Measurements from ENCODE around the gene FCRL5.
"Not testable (repeated sequence)": the region's sequence is repeated elsewhere in the genome, so short reads cannot be mapped to it uniquely, and the experiment has no call there.

FCRL5 gene

DNA sequence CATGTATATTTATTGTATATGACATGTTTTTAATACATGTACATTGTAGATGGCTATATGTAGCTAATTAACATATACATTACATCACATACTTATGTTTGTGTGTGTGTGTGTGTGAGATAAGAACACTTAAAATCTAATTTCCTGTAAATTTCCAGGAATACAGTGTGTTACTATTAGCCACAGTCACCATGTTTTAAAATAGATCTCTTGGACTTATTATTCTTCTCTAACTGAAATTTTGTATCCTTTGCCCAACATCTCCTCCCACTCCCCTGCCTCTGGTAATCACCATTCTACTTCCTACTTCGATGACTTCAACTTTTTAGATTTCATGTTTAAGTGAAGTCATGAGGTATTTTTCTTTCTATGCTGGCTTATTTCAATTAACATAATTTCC is 64.8 kb downstream of the FCRL5 start:
- DNase-seq (ENCODE audit: low read depth in 2 of 2) = no peak

DNA sequence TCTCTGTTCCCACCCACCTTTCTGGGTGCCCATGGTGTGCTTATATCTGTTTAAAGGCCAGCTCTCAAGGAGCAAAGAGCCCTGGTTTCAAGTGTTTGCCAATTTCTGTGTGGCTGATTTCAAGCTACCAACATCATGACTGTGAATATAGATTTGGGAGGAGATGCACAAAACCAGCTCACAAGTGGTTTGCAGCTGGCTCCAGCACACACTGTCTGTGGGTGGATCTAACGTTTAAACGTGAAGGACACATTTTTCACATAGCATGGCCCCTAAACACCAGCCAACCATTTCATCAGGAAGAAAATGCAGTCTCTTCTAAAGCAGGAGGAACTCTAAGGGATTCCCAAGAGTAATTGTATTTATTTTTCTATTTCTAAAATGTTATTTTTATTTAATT is 65.2 kb downstream of the FCRL5 start:
- DNase-seq (ENCODE audit: low read depth in 2 of 2) = no peak

DNA sequence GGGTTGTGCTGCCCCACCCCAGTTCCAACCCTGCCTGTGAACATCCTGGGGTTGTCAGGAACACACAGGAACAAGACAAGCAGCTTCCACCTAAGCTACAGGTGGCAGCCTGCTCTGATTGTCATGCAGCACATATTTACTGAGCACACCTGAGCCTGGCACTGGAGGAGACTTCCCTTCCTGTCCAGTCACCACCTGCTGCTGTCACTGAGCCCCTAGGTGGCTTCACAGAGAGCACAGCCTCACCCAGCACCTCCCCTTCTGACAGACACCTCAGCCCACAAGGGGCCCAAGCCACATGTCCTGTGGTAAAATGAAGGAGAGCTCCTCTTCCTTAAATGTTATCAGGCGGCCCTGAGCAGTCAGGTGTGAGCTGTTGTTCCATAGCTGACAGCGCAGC is 65.9 kb downstream of the FCRL5 start:
- not testable (repeated sequence) for DNase-seq (ENCODE audit: low read depth in 2 of 2)

DNA sequence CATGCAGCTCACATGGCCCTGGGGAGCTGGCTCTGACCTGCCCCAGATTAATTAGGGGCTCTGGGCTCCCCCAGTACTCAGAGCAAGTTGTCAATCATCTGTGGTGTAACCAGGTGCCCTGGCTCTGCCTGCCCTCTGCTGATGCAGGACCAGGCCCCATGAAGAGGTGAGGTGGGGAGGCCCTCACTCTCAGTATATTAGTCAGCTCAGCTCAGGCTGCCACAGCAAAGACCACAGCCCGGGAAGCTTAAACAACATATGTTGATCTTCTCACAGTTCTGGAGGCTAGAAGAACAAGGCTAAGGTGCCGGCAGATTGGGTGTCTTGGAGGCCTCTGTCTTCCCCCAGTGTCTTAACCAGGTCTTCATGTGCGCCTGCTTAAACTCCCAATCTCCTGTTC is 66.5 kb downstream of the FCRL5 start:
- no peak for DNase-seq (ENCODE audit: low read depth in 2 of 2)

DNA sequence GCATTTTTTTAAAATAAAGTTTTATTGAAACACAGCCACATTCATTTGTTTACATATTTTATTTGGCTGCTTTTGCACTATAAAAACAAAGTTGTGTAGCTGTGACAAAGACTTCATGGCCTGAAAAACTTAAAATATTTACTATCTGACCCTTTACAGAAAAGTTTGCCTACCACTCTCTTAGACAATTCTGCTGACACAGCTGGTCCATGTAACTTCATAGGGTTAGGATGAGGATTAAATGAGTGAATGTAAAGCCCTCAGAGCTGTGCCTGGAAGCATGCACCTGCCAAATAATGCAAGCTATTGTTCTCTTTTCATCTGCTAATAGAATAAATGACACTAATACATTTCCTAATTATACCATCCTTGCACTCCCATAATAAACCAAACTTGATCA is 67.7 kb downstream of the FCRL5 start:
- DNase-seq (ENCODE audit: low read depth in 2 of 2) = no peak

DNA sequence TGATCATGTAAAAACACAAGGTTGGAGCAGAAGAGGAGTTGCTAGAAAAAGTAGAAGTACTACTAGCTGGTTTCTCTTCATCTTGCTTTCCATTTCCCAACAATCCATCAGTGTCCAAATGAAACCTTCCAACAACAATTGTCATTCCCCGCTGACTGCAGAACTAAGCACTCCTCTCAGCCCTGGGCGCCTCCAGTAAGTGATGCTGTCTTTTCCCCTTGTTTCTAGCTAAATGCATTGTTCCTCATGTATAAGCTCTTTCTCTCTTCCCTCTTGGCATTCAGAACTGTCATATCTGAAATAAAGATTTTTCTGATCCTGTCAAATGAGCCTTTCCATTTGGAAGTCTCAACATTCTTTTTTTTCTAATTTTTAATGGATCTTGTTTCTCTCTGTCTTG is 68.7 kb downstream of the FCRL5 start:
- no peak for DNase-seq (ENCODE audit: low read depth in 2 of 2)

DNA sequence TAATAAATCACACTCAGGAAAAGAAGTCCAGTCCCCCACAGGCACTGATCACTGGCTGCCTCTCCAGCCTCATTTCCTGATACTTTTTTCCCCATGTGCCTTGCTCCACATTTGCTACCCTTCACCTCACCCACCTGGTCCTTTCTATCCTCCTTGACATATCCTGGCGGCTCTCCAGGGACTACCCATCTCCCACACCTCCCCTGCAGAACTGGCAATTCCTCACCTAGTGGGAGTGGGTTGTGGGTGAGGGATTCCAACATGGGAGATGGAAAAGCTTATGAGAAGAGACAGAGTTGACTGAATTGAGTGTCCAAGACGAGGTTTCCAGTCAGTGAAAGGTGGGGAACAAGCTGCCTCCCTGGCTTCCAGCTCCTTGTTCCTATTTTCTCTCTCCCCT is 69.6 kb downstream of the FCRL5 start:
- DNase-seq (ENCODE audit: low read depth in 2 of 2) = no peak

DNA sequence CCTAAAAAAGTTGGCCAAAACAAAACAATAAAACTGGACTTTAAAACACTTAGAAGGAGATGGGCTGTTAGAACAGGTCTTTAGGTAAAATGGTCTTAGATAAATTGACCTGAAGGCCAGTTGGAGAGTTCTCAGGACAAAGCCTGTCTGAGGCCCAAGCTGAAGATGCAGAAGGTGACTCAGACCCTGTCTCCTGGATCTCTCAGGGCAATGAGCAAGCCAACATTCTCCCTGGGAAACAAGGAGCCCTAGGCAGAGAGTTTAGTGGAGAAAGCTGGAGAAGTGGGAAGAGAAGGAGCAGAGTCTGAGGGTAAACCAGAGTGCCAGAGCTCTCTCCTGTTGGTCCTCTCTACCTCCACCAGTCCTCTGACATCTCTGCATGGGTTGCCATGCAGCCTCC is 70.1 kb downstream of the FCRL5 start:
- no peak for DNase-seq (ENCODE audit: low read depth in 2 of 2)

DNA sequence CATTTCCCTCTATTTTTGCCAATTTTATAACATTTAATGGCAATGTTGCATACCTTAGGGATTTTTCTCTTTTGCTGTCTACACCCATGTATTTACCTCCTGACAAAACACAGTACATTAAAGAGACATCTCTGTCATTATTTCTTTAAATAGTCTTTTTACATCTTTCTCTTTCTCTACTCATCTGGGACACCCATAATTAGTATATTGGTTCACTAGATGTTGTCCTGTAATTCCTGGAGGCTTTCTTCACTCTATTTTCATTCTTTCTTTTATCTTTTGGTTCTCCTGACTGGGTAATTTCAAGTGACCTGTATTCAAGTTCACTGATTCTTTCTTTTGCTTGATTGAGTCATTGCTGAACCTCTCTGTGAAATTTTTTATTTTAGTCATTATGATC is 74.3 kb downstream of the FCRL5 start:
- DNase-seq (ENCODE audit: low read depth in 2 of 2) = no peak

DNA sequence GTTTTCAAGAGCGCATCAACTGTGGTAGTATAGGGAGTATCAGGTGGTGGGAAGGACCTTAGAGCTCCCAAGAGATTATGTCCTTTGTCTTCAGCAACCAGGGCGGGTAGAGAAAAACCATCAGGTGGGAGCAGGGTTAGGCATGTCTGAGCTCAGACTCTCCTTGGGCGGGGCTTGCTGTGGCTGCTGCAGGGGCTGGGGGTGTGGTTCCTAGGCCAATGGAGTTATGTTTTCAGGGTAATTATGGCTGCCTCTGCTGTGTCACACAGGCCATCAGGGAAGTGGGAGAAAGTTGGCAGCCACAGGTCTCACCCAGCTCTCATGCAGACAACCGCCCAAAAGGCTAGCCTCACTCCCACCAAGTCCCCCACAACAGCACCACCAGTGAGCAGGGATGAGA is 74.9 kb downstream of the FCRL5 start:
- no peak for DNase-seq (ENCODE audit: low read depth in 2 of 2)

DNA sequence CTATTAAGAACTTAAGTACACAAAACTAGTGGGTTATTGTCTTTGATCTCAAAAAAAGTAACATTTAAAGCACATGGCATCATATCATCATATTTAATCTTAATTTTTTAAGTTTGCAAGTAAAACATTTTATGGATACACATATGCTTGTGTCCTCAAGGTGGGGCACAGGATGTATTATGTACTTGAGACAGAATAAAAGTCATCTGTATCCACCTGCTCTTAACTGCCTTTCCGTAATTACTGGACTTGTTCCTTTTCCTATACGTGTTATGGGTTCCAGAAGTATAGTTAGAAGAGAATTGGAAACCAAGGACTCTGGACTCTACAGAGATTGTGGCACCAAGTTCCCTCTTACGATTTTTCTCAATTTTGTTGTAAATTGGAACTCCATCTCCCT is 79.4 kb downstream of the FCRL5 start:
- DNase-seq (ENCODE audit: low read depth in 2 of 2) = no peak

DNA sequence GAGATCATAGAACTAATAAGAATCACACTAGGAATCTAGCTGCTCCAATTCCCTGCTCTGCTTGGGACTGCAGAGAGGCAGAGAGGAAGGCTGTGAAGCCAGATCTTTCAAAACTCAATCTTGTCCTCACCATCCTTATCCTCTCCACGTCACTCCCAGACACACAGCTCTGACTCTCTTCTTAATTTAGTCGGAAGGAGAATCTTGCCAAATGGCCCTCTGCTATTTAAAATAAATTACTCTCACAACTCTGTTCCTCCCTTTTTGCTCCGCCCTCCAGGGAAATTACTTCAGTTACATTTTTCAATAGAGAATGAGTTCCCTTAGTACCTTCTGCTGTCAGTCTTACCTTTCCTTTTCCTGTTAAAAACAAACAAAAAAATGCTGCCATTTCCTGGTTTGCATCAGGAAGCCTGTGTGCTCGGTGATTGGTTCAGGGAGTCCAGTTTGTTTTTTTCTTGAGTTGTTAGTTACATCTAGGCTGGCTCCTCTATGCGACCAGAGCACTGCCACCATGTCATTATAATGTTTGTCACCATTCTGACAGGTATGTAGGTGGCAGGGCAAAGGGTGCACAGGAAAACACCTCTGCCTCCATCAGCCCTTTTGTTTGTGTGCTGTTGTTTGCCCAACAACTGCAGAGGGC is 80.1 kb downstream of the FCRL5 start:
- no peak for DNase-seq (ENCODE audit: low read depth in 2 of 2)

DNA sequence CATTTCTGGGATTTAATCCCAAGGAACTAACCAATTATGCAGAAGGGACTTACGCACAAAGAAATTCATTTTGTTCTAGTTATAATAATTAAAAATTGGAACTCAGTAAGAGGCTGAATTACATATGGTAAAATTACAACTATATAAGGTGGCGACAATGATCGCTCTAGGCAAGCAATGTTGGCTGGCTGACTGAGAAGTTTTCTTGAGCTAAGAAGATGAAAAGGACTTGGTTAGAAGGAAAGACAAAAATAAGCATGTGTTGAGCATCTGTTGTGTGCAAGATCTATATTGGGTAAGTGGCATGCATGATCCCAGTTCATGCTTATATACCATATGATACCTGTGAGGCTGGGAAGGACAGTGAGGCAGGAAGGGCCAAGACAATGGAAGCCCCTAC is 80.8 kb downstream of the FCRL5 start:
- no peak for DNase-seq (ENCODE audit: low read depth in 2 of 2)

DNA sequence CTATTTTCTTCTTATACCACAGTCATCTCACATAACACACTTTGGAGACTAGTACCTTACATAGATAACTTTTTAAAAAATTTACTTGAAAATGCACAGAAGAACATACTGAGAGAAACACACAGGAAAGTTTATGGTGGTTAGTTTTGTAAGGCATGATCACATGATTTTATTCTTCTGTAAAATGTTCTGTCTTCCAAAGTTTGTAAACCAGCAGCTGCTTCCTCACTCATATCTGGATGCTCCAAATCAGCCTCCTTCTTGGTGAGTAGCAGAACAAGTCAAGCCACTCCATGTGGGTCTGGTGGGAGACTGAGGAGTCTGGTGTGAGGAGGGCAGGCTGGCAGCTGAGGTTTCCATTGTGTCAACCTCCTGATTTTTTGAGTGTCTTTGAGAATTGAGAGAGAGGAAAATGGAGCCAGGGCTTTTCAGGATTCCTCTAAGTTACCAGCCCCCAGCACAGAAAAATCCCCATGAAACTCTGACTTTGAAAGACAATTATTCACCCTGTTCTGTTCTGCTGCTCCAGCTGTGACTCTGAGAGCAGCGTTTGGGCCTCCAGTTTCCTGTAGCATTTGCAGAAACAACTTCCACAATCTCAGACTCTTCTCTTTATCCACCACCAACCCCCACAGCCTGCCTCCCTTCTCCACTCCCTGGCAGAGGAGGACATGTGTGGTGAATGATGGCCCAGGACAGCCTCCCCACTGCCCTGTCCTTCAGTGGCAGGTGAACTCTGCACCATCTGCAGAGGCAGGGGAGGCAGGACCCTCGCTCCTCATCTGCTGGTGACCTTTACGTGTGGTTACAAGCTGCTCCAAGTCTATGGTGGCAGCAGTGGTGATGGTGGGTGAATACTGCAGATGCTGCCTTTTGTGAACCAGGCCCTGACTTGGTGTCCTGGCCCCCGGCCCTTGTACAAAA is 82.3 kb downstream of the FCRL5 start:
- DNase-seq (ENCODE audit: low read depth in 2 of 2) = no peak

DNA sequence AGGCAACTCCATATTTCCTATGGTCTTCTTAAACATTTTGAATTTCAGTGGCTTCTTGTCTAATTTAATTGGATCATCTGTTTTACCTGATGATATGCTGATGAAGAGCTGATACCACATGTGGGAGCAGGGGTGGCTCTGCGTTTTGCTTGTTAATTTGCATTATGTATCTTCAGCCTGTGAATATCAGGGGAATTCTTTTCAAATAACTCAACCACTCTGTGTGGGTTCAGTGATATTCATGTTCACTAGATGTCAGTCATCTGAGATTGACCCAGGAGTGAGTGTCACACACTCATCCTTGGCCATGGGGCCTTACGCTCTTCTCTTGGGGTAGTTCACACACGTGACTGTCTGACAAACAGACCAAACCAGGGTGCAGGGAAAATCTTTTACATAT is 83.0 kb downstream of the FCRL5 start:
- no peak for DNase-seq (ENCODE audit: low read depth in 2 of 2)

DNA sequence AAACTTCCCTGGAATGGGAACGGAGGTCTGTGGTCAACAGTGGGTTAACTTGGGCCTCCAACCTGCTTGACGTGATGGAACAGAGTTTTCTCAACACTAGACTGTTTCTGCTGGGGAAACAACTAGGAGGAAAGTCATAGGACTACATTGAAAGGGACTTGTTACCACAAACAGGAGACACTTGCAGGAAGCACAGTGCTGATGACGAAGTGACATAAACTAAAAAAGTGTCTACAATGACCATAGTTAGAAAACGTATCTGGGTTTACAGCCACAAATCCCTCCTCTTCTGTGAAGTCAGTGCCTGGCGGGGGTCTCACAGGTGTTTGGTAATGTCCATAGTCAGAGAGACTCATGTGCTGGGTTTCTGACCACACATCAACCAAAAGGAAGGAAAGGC is 86.3 kb downstream of the FCRL5 start:
- no peak for DNase-seq (ENCODE audit: low read depth in 2 of 2)
